ENCODE data around the gene XPO5. TPM values are rescaled to one million over a fixed set of nuclear protein-coding genes. Genes with fewer than 3 reads are reported as not detected.

Gene XPO5
- total and polyA plus RNA-seq, 2 experiments from 2014 or later, result 28.5 to 95.2 TPM

- TF ChIP-seq ZNF462 (CRISPR knock-in tag; IDR thresholded peaks at IDR 0.05) (no peak), EZH2phosphoT487 (IDR thresholded peaks at IDR 0.05; ENCODE audit: unreplicated experiment) (no peak), POLR2AphosphoS5 (IDR thresholded peaks at IDR 0.05; ENCODE audit: low read depth) (peak; percentile 95), NANOG (IDR thresholded peaks at IDR 0.05; ENCODE audit: borderline replicate concordance) (no peak), ETS1 (IDR thresholded peaks at IDR 0.05) (peak; percentile 68)
Measured at GRCh38 chr6:43516697-43517504, 58.9 kb downstream of the XPO5 start, which contains the start of the genes POLR1C and YIPF3 (continued).

GRCh38 chr6:43516367-43516696, 59.5 kb downstream of the XPO5 start:
- peaks cover 10% of the 10 kb centered on the region for H3K27me3 Mint-ChIP-seq (ENCODE audit: insufficient read depth, low read depth, poor library complexity)
- Histone ChIP-seq H3K79me2 (replicated peaks; ENCODE audit: insufficient read depth) (peaks cover 46% of the 10 kb centered on the region), H3K4me2 (peak overlapping the region; percentile 97), H2AFZ (peak overlapping the region; percentile 88; the same call in 1 of the 2 replicates), H3F3A (replicated peaks; ENCODE audit: low read depth) (peaks cover 28% of the 10 kb centered on the region), H3K9me2 (ENCODE audit: insufficient read depth) (no peaks in the 10 kb centered on the region), H3K4me3 (peak overlapping the region; percentile 90), H3K4me1 (ENCODE audit: insufficient read depth) (peaks cover 19% of the 10 kb centered on the region), H3K27ac (ENCODE audit: low read depth) (no peak overlapping the region), H4K20me1 (replicated peaks; ENCODE audit: insufficient read depth) (peaks cover 3% of the 10 kb centered on the region), H3K27me3 (ENCODE audit: insufficient read depth) (no peaks in the 10 kb centered on the region), H3K36me3 (ENCODE audit: insufficient read depth) (peaks cover 45% of the 10 kb centered on the region)
- H3K27ac Mint-ChIP-seq, result no peak overlapping the region
- H3K36me3 Mint-ChIP-seq (ENCODE audit: low read depth), result peaks cover 38% of the 10 kb centered on the region
- ATAC-seq (peak; percentile 50), DNase-seq (ENCODE audit: low spot score) (no peak)
- H3K4me1 Mint-ChIP-seq, result peaks cover 27% of the 10 kb centered on the region
- H3K4me3 Mint-ChIP-seq, result no peak overlapping the region
- H3K9me3 Mint-ChIP-seq, result no peaks in the 10 kb centered on the region
- TF ChIP-seq EZH2phosphoT487 (IDR thresholded peaks at IDR 0.05; ENCODE audit: unreplicated experiment) (no peak), STAT1 (IDR thresholded peaks at IDR 0.05; ENCODE audit: unreplicated experiment) (no peak), REST (IDR thresholded peaks at IDR 0.05; ENCODE audit: unreplicated experiment) (no peak), EZH2 (IDR thresholded peaks at IDR 0.05; ENCODE audit: low read depth, unreplicated experiment) (no peak)
